NK-92 treated with Interleukin-12 subunit alpha and Interleukin-12 subunit beta, amount 100 ng/mL, for 24 hours (cell line): ENCODE measurements around the gene TP53I3.
"Not testable (repeated sequence)": the region's sequence is repeated elsewhere in the genome, so short reads cannot be mapped to it uniquely, and the experiment has no call there.

Experiments
- DNase-seq: peaks from one replicate; lab custom pipeline; 2025; lab: John Stamatoyannopoulos, UW

The TP53I3 gene

DNA sequence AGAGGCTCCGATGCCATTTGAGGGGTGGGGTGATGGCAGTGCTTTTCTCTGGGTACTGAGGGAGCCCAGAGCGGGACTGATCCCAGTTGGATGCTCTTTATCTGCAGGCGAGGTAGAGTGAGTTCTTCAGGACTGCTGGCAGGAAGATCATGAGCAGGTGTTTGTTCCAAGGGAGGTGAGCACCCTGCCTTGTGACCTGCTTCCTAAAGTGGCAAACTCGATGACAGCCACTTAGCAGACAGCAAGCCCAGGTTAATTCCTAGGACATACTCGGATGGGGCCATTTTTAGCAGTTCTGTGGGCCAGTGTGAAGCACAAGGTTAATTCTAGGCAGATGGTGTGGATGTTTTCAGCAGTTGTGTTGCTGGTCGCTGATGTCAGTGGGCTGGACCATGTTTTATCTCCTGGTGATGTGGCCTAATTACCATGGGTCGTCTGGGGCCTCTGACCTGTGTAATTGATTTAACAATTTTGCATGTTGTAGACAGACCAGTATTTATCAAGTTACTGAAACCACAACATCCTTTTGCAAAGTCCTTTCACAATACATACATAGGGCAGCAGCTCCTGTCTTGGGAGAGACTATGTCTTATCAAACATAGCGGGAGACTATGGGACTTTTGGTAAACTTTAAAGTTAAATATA, 30.1 kb downstream of the TP53I3 start:
- no peak for DNase-seq

GRCh38 chr2:24052951-24053350, 31.7 kb downstream of the TP53I3 start:
- DNase-seq, result no peak

- no peak for DNase-seq
These were observed 32.8 kb downstream of the TP53I3 start for GRCh38 chr2:24051833-24052232.

DNA sequence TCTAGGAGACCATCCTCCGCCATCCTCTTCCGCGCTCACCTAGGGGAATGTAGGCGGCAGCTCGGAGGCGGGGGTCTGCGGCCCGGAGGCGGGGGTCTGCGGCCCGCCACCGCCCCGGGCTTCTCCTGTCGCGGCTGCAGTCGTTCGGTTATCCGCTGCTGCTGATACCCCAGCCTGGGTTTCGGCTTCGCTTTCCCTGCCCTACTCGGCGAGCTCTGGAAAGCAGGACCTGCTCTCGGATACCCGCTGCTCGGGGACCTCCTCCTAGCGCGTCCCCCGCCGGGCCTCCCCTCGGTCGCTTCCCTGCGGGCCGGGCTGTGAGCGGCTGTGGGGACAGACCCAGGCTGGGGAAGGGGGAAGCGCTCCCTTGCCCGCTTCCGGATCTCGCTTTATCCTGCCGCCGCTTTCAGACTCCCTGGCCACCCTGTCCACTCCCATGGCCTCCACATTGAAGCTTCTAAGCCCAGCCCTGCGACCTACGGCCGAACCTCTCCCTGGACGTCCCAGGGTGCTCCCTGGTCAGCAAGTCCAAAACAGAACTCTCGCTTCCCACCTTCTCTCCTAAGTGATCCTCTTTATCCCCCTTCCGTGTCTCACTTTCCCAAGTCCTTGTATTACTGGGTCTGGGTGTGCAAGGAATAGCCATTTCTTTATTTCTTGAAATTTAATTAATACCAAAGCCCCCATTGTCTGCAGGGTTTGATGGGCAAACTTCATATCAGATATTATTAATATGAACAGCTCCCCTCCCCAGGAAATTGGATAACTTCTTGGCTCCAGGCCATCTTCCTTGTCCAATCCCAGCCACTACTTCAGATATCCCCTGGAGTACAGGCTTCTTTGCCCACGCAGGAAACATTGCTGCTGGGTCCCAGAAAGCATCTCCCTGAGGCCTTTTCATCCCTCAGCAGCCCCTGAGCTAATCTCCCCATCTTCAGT, 34.3 kb downstream of the TP53I3 start:
- DNase-seq, result no peak

DNA sequence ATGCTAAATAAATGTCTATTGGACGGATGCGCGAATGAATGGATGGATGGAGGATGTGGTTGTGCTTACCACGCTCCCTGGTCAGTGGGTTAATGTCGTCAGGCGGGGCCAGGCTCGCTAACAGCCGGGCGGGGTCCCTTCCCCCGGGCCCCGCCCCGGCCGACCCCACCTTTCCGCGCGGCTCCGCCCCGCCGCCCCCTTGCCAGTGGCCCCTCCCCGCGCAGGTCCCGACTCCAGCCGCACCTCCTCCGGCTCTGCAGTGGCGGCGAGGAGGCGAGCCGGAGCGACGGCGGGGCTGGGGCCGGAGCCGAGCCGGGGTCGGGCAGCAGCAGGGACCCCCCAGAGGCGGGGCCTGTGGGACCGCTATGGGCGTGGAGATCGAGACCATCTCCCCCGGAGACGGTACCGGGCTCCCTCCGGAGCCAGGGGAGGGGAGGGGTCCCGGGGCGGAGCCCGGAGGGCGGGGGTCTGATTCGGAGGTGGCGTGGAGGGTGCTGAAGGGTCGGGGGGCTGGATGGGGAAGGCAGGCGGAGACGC, 35.1 kb downstream of the TP53I3 start, which contains the start of gene FKBP1B:
FKBP1B (plus strand) TSS at position 257 of the 537 bp plus-strand sequence; CDS start at position 366, 109 bp downstream.
- no peak for DNase-seq

- DNase-seq, result no peak
These were observed 35.7 kb downstream of the TP53I3 start for GRCh38 chr2:24048769-24049484.

DNA sequence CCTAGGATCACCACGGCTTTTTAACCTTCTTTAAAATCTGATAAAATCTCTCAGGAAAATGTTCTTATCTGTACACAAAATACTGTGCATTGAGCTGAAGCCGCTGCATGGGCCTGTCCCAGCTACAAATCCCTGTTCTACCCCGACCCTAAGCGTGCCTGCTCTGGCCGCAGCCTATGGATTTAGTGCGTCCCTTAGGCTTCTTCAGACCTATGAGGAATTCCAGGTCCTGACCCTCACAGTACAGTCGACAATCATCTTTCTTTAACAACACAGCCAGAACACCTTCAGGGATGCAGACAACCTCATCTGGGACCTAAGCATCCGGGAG, 37.0 kb downstream of the TP53I3 start:
- DNase-seq, result no peak

DNA sequence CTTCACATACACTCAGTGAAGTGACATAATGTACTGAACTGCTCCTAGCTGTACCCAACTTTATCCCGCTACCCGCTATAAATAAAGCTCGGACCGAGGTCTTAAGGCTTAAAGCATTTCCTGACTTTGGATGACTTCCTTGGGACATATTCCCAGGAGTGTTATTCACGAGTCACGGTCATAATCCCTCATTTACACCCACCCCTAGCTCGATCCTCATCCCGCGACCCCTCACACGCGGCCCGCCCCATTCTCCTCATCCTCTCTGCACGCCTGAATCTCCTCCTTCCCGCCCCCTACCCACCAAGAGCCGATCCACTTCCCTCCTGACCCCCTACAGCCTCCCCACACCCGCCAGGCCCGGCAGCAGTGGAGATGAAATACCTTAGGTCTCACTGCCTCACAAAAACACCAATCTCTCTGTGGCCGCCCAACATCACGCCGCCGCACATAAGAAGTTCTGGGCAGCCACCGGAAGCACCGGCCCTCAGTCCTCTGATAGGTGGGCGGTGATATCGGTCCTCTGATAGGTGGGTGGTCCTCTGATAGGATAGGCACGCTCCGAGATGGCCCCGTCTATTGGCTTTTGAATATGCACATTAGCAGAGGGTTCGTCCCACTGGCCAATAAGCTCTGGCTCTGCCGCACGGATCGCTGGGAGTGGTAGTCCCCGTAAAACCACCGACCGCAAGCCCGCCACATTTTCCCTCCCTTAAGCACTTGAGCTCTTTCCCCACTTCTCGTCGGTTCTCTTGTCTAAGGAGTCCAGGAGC, 37.5 kb downstream of the TP53I3 start, which contains the start of gene WDCP:
WDCP (minus strand) TSS at position 462 of the 773 bp plus-strand sequence. CDS start 7,897 bp downstream, outside the sequence.
- peak; percentile 94 for DNase-seq

DNA sequence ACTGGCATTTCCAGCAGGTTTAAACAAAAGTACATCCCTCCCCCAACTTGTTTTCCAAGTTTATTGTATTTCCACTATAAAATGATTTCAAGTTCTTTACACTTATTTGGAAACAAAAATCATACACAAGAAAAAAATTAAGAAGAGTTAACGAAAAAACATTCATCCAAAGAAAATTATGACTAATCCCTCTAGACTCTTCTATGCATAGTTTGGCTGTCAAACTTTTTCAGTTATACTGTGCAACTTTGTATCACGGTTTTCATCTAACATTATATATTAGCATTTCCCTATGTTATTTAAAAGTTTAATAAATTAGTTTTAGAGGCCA, 38.1 kb downstream of the TP53I3 start:
- no peak for DNase-seq

DNA sequence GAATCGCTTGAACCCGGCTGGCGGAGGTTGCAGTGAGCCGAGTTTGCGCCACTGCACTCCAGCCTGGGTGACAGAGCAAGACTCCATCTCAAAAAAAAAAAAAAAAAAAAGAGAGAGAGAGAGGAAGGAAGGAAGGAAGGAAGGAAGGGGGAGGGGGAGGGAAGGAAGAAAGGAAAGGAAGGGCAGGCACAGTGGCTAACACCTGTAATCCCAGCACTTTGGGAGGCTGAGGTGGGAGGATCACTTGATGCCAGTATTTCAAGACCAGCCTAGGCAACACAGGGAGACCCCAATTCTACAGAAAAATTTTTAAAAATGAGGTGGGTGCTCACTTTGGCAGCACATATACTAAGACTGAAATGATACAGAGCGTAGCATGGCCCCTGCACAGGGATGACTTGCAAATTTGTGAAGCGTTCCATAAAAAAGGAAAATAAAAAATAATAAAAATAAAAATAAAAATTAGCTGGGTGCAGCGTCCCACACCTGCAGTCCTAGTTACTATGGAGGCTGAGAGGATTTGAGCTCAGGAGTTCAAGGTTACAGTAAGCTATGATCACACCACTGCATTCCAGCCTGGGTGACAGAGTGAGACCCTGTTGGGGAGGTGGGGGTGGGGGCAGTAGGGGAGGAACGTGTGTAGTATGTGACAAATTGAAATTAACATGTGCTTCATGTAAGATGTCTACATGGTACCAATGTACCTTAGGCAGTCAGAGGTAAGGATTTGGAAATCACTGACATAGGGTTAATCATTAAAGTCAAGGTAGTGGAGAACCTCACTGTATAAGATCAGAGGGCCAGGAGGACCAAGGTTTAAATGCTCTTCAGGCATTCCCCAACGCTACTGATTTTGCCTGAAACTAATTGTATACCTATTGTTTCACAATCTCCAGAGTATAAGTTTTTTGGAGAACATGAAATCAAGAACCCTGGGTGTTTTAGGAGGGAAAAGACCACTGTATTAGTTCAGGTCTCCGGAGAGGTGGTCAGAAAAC, 38.8 kb downstream of the TP53I3 start:
- no peak for DNase-seq

GRCh38 chr2:24043133-24043532, 41.5 kb downstream of the TP53I3 start:
- DNase-seq, result not testable (repeated sequence)

- no peak for DNase-seq
These were observed 44.1 kb downstream of the TP53I3 start for GRCh38 chr2:24040511-24040910.

DNA sequence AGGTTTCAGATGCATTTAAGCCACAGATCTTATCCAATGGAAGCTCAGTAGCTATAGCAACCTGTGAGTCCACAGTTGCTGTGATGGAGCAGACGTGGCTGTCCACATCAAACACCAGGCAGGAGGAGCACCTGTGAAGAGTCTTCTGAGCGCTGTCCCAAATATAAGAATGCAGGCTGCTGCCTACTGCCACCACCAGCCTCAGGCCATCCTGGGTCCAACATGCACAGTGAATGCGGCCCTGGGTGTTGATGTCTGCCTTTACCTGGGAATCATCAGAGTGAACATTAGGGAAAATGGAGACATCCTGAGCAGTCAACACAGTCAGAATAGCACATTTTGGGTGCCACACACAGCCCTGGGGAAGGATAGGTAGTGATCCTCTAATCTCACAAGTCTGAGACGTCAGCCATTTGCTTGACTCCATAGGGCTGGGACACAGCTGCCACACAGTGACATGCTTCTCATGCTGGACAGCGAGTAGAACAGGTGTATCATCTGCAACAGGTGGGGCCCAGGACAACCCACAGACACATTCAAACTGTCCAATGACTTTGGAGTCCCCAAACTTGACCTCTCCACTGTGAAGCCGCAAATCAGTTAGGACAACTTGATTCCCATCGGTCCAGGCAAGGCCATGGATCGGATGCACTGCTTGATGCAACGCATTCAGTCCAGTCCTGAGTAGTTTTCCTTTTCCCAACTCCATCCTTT, 45.7 kb downstream of the TP53I3 start:
- DNase-seq, result no peak
